Esophagus squamous epithelium (tissue), 4 donors: ENCODE measurements around the gene TICAM2.

Experiments used
- CTCF ChIP-seq, 6 experiments: fragments of 450-650 bp in 4 of 6; fragments of 200-600 bp in 2 of 6; sonication (generic) in 2 of 6; IDR thresholded peaks; one replicate each; pipeline ENCODE4 v1.5.1; 2016 to 2019; ENCODE audit warnings: antibody characterized with exemption in 6 of 6, mild to moderate bottlenecking in 4 of 6, moderate library complexity in 4 of 6
- POLR2A ChIP-seq, 4 donors: fragments of 450-650 bp; IDR thresholded peaks; one replicate each; pipeline ENCODE4 v1.6.1; 2017; ENCODE audit warnings: antibody characterized with exemption in 4 of 4, mild to moderate bottlenecking in 4 of 4, moderate library complexity in 3 of 4

DNA sequence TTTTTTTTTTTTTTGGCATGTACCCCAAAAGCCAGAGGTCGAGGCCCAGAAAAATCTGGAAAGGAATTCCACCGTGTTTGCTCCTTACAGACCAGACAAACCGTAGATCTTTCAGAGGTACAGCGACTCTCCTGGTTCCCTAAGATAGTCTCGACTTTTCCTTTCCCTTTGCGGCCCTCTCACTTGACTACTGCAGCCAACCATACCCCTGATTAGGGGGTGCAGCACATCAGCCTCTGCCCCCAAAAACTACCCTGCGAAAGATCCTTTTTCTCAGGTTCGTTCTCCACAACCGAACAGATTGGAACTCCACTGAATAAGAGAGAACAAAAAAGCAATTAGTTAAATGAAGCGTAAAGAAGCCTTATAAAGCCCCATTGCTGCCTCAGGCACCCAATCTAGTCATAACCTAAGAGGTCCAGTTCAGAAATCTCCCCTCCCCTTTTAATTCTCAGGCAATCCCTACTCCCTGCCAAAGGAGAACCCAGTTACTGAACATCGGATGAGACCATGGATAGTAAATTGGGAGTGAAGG, 379 bp upstream of the TICAM2 start:
- TF ChIP-seq CTCF (IDR thresholded peaks at IDR 0.05) (no peak), POLR2A (IDR thresholded peaks at IDR 0.05) (no peak)
